Measurements from ENCODE around the gene IAH1.

IAH1 gene

GRCh38 chr2:9535177-9535576, 60.8 kb downstream of the IAH1 start:
- DNase-seq = no peak

DNA sequence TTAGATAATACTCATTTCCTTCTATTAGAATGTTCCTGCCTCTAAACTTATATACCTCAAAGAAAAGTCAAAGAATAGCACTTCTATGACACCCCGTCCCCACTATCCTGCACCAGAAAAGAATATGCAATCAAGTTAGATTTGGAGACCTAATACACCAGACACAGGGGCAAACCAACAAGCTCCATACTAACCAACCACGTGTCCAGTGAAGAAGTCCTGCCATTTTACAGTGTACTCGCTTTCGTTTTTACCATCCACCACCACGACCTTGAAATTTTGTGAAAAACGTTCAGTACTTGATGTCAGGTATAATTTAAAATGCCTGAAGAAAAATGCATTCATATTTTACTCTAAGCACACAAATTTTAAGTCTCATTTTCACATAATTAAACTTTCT, 62.2 kb downstream of the IAH1 start:
- DNase-seq = no peak

DNA sequence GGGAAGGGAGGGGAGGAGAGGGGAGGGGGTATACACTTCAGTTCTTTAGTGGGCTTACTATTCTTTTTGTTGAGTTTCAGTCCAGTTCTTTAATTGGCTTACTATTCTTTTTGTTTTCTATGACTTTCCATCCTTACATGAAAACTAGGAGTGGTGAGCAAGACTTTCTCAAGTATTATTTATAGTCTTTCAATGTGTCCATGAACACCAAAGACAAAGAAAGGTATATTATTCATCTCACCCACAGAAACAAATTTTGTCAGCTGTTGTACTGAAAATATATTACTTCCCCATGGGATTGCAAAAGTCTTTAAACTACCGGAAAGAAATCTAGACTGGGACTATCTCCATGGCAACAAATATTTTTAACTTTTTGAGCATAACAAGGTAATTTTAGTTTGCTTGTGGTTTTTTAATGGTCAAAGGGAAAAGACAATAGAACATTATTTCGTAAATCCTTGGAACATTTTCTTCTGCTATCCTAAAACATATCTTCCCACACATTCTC, 63.7 kb downstream of the IAH1 start:
- no peak for DNase-seq

Measured in NCI-H1930 (cell line).